Pancreas (tissue), 10 donors: ENCODE results near the gene VAMP5. TPM values are rescaled to one million over a fixed set of nuclear protein-coding genes. Genes with fewer than 3 reads are reported as not detected.
A peak's percentile ranks its signal among the peaks of the same experiment; 100 is the strongest.

Experiments
- ATAC-seq, 4 donors: fragments of 200-7000 bp; cut with Tn5 transposase; one replicate each; pipeline versions ENCODE4 v1.8.0 to v1.9.1; 2020; ENCODE audit warnings: mild to moderate bottlenecking in 4 of 4, moderate library complexity in 4 of 4
- DNase-seq, 6 donors: peaks; one replicate each; pipeline ENCODE4 v3.0.0-alpha.2; 2020
- FAIRE-seq: peaks from 2 replicates; lab custom pipeline; 2012; peaks lifted over from hg19 to GRCh38; lab: Jason Lieb, UNC
- H3K27ac ChIP-seq, 4 donors: fragments of 200-600 bp; sonication (generic); 1 replicate in 3 of 4; 2 replicates in 1 of 4; pipeline versions ENCODE4 v1.5.0 to v1.8.0; 2020
- H3K27me3 ChIP-seq, 4 donors: fragments of 200-600 bp; one replicate each; pipeline ENCODE4 v1.8.0; 2021
- H3K36me3 ChIP-seq, 3 donors: fragments of 200-600 bp; sonication (generic) in 1 of 3; one replicate each; pipeline versions ENCODE4 v1.5.0 to v1.8.0; 2020 to 2021
- H3K4me1 ChIP-seq, 3 donors: fragments of 200-600 bp; one replicate each; pipeline ENCODE4 v1.8.0; 2021
- H3K4me3 ChIP-seq, 4 donors: fragments of 200-600 bp; sonication (generic) in 2 of 4; one replicate each; pipeline versions ENCODE4 v1.5.0 to v1.8.0; 2020 to 2021
- H3K9me3 ChIP-seq, 4 donors: fragments of 200-600 bp; one replicate each; pipeline ENCODE4 v1.8.0; 2021
- CTCF ChIP-seq, 4 donors: fragments of 200-600 bp; sonication (generic) in 3 of 4; IDR thresholded peaks; one replicate each; pipeline versions ENCODE4 v1.5.0 to v1.8.0; 2021; ENCODE audit warnings: antibody characterized with exemption in 4 of 4
- WGBS, 2 donors: extraction: QIAGEN DNeasy Blood & Tissue Kit; methylation state at CpG; one replicate each; pipeline ENCODE4 v1.1.7; 2013; 5-methylcytosine and 5-hydroxymethylcytosine counted together
- intact Hi-C, 3 donors: fragments of 100-400 bp; cut with DNase I; formaldehyde crosslinking; loops; one replicate each; pipeline versions ENCODE4 v1.11.1 to v1.14.2; 2022
- polyA plus RNA-seq, 2 donors: library from polyadenylated mRNA; stranded (reverse); fragments of 200-250 nt; gene quantifications; one replicate each; pipeline ENCODE4 v1.2.3, GENCODE V29; 2013
- total RNA-seq, 6 donors: library from RNA; stranded (reverse); fragmentation: NEBNext Ultra II Directional in 4 of 6; extraction: Animal tissue kit (Norgen Biotek cat#: 25700) in 4 of 6; gene quantifications; one replicate each; pipeline versions ENCODE4 v1.2.1 to v1.2.4, GENCODE V29; 2021 to 2023
- donor health status: healthy with polysubstance abuse.
- donor health status: DM: no; HTN: no; CAD: no; lungs with moderate emphysema.
- donor health status: DM: no; HTN: no; CAD: no.
- donor health status: control.
- donor health status: control.
- donor health status: Bipolar disorder and iron deficiency.
- donor health status: DM: yes; HTN: yes; CAD: no.
- donor health status: DM: no; HTN: no; CAD: no.
- donor health status: DM: no; HTN: no; CAD: no.
- donor health status: DM: yes; HTN: yes; CAD: no.

The VAMP5 gene
- total RNA-seq (10 to 100 TPM in 3 of 6 donors, 1 to 10 TPM in 3; 8.3 to 14.2 (median 11.1) TPM), polyA plus RNA-seq (10 to 100 TPM; 27.7 to 29.5 TPM)

GRCh38 chr2:85584354-85584856, at the start of gene VAMP5:
TSS of gene VAMP5 (plus strand) at chr2:85584431. CDS start at chr2:85584491, 60 bp downstream.
- Histone ChIP-seq H3K9me3 (no peaks in the 10 kb centered on the region), H3K27ac (peak within 1 kb of the TSS; percentile 70 to 86 (median 80)), H3K27me3 (no peaks in the 10 kb centered on the region), H3K4me3 (peak within 1 kb of the TSS; percentile 7 to 52 (median 24)), H3K4me1 (peaks cover 13 to 37% (median 26%) of the 10 kb centered on the region in 3 donors), H3K36me3 (peaks cover 0 to 4% (median 0%) of the 10 kb centered on the region in 3 donors)
- ATAC-seq (peak; percentile 17 to 53 (median 47)), DNase-seq (peak in 4 of 6 donors; percentile 42 to 80 (median 60)), FAIRE-seq (no peak)
- no peak for TF ChIP-seq CTCF (IDR thresholded peaks at IDR 0.05)
- intact Hi-C loops: no loop called here
- 28 to 30% methylated on average over 47 to 52 of the region's 52 CpGs for WGBS, 2 donors

GRCh38 chr2:85534881-85535280, 49.4 kb upstream of the VAMP5 start:
- Histone ChIP-seq H3K9me3 (no peaks in the 10 kb centered on the region), H3K36me3 (no peaks in the 10 kb centered on the region), H3K4me1 (peaks cover 9 to 25% (median 22%) of the 10 kb centered on the region in 3 donors), H3K4me3 (no peak overlapping the region), H3K27me3 (no peaks in the 10 kb centered on the region), H3K27ac (peak overlapping the region in 3 of 4 donors; percentile 46 to 99 (median 69))
- no peak for TF ChIP-seq CTCF (IDR thresholded peaks at IDR 0.05)
- no peak for FAIRE-seq
- no peak for ATAC-seq
- intact Hi-C loops: loop anchor here in 1 of 3 donors (10.0 kb wide), 1 partner anchor 60 kb away; no protein-coding TSS in a partner anchor
- DNase-seq: no peak
- 67 to 71% methylated on average over 3 of the region's 3 CpGs for WGBS, 2 donors

- no peaks in the 10 kb centered on the region for H3K9me3 ChIP-seq
- 61 to 77% methylated on average over 3 of the region's 3 CpGs for WGBS, 2 donors
- intact Hi-C loops: loop anchor here in 1 of 3 donors (10.0 kb wide), 1 partner anchor 62 kb away; no protein-coding TSS in a partner anchor
- no peak for DNase-seq
- no peak for TF ChIP-seq CTCF (IDR thresholded peaks at IDR 0.05)
- peak overlapping the region in 2 of 4 donors; percentile 98 to 99 for H3K27ac ChIP-seq
- peak overlapping the region in 1 of 4 donors; percentile 98 for H3K4me3 ChIP-seq
- H3K4me1 ChIP-seq: peaks cover 9 to 25% (median 22%) of the 10 kb centered on the region in 3 donors
- H3K36me3 ChIP-seq: peaks cover 0 to 13% (median 10%) of the 10 kb centered on the region in 3 donors
- ATAC-seq: no peak
- FAIRE-seq: no peak
- H3K27me3 ChIP-seq: no peaks in the 10 kb centered on the region
Measured at GRCh38 chr2:85536479-85536878, 47.8 kb upstream of the VAMP5 start.

GRCh38 chr2:85537600-85538506, 46.4 kb upstream of the VAMP5 start:
- peak overlapping the region; percentile 94 to 99 (median 98) for H3K27ac ChIP-seq
- DNase-seq (peak; percentile 58 to 76 (median 66)), ATAC-seq (peak; percentile 13 to 41 (median 24)), FAIRE-seq (no peak)
- peak overlapping the region; percentile 66 to 98 (median 92) for H3K4me3 ChIP-seq
- TF ChIP-seq CTCF (IDR thresholded peaks at IDR 0.05): no peak
- H3K27me3 ChIP-seq: no peaks in the 10 kb centered on the region
- H3K9me3 ChIP-seq: no peaks in the 10 kb centered on the region
- intact Hi-C loops: loop anchor here in 1 of 3 donors (10.0 kb wide), 1 partner anchor 63 kb away; no protein-coding TSS in a partner anchor
- H3K4me1 ChIP-seq: peaks cover 9 to 37% (median 22%) of the 10 kb centered on the region in 3 donors
- peaks cover 7 to 27% (median 23%) of the 10 kb centered on the region in 3 donors for H3K36me3 ChIP-seq
- WGBS, 2 donors: 1% methylated on average over 35 of the region's 35 CpGs
